NCI-H2227 (cell line): ENCODE data around the gene GNA15.
"Not testable (repeated sequence)": the region's sequence is repeated elsewhere in the genome, so short reads cannot be mapped to it uniquely, and the experiment has no call there.

Source experiments
- DNase-seq: peaks from one replicate; lab custom pipeline; 2025; ENCODE audit not compliant: unreplicated experiment; lab: John Stamatoyannopoulos, UW

GNA15 gene

DNA sequence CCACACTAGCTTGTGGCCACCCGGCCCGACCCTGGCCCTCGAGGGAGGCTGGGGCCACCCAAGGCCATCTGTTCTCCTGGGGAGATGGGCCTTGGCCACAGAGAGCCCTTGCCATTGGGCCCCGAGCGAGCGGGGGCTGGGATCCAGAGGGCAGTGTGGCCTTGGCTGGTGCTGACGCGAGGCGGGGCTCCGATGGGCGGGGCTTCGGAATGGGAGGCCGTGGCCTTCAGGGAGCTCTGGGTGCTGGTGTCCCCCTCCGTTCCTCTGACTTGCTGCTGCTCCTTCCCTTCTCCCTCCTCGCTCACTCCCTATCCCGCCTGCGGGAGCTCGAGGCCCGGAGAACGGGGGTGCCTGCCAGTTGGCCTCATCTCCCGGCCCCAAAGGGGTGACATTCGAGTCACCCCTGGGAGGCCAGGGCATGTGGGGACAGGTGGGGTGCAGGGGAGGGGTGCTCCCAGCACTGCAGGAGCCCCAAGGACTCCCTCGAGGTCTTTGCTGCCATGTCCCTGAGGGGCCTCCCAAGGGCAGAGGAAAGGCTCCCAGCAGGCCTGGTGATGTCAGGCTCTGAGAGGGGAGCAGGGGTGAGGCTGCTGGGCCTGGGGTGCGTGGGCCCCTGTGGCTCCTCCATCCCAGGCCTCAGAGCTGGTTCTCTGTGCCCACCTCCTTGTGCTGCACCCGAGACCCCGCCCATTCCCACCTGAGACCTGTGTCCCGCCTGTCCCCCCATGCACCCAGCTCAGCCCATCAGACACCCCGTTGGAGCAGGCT lies 54.1 kb downstream of the GNA15 start:
- DNase-seq: no peak

DNA sequence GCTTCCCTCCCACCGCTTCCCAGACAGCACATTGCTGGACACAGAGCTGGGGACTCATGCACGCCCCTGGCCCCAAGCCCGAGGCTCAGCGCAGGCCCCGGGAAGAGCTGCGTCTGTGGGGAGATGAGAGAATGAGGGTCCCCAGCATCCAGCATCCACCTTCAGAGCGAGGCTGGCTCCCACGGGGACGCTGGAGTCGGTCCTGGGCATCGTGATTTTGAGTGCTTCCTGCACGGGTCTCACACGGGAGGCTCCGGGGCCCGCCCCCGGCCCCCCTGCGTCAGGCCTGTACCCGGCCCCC lies 54.6 kb downstream of the GNA15 start:
- DNase-seq: no peak

DNA sequence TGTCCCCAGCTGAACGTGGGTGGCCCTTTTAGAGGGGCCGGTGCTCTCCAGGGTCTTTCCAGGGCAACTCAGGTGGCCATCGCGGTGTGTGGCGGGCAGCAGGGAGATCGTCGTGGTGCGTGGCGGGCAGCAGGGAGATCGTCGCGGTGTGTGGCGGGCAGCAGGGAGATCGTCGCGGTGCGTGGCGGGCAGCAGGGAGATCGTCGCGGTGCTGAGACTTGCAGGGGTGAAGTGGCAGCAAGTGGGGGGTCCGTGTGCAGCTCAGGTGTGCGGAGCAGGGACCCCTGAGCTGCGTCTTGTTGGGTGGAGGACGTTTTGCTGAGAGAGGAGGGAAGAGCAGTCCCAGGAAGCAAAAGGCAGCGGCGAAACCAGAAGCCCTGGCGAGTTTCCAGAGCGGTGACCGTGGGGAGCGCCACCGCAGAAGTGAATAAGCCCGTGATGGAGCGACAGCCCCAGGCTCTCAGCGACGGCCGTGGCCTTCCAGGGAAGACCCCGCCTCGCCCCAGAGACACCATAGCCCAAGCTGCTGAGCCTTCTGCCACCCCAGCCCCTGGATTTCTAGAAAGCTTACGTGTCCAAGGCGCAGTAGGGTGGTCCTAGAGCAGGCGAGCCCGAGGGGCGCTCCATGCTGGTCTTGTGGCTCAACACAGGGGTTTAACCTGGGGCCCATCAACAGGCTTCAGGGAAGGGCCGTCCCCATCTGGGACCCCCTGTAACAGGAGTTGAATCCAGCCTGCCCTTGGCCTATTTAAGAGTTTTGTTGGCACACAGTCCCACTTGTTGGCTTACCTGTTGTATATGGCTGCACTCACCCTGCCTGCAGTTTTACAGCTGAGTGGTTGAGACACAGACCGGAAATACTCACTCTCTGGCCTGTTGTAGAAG lies 55.3 kb downstream of the GNA15 start:
- DNase-seq: no peak

DNA sequence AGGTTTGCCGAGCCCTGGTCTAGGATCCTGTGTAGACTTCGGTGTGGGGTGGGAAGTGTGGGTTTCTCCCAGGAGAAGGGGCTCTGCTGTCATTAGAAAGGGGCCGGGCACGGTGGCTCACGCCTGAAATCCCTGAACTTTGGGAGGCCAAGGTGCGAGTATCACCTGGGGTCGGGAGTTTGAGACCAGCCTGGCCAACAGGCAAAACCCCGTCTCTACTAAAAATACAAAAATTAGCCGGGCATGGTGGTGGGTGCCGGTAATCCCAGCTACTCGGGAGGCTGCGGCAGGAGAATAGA lies 55.9 kb downstream of the GNA15 start:
- not testable (repeated sequence) for DNase-seq

DNA sequence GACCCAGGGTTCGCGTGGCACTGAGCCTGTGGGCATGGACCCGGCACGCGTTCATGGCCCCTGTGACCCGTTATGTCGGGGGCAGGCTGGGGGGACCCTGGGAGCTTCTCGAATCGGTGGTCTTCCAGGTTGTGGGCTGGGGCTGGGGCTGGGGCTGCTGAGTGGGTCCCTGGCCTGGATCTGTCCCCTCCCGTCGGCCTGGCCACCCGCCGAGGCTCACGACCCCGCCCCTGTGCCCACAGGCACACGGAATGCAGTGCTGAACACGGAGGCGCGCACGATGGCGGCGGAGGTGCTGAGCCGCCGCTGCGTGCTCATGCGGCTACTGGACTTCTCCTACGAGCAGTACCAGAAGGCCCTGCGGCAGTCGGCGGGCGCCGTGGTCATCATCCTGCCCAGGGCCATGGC lies 56.4 kb downstream of the GNA15 start:
- no peak for DNase-seq

DNA sequence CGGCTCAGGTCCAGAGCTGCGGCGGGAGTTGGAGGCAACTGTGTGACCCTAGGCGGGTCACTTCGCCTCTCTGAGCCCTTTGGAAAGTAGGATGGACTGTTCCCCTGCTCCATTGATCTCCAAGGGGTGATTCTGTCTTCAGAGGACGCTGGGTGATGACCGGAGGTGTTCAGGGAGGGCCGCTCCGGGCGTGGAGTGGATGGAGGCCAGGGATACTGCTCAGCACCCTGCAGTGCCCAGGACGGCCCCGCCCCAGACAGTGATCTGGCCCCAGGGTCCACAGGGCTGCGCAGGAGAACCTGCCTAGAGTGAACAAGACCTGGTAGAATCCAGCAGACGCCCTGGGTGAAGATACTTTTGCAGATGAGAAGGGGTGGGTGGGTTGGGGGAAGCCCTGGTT lies 56.9 kb downstream of the GNA15 start:
- DNase-seq: no peak

DNA sequence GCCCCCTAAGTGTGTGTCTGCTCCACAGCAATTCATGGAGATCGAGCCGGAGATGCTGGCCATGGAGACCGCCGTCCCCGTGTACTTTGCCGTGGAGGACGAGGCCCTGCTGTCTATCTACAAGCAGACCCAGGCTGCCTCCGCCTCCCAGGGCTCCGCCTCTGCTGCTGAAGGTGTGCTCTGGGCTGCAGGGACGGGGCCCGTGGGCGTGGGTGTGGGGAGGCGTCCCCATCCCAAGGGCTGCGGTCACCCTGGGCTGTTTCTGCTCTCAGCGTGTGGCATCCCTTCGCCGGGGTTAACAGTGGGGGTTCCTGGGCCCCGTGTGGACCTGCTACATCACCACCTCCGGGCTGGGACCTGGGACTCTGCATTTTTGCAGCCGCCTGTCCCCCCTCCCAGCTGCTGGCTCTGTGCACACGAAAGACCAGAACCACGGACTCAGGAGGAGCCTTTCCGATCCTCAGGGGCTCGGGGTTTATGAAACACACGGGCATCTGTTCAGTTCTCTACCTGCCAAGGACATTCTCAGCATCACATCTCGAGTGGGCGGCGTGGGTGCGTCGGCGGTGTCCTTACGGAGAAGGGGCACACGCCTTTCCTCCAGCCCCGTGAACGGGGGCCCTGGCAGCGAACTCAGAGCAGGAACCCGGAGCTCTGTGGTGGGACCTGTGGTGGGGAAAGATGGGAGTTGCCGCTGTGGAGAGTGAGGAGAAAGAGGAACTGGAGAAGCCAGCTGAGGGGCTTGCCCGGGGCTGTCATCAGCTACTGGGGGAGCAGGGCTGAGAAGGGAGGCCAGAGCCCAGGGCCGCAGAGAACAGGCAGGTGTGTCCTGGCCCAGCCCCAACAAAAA lies 57.6 kb downstream of the GNA15 start:
- DNase-seq: no peak

DNA sequence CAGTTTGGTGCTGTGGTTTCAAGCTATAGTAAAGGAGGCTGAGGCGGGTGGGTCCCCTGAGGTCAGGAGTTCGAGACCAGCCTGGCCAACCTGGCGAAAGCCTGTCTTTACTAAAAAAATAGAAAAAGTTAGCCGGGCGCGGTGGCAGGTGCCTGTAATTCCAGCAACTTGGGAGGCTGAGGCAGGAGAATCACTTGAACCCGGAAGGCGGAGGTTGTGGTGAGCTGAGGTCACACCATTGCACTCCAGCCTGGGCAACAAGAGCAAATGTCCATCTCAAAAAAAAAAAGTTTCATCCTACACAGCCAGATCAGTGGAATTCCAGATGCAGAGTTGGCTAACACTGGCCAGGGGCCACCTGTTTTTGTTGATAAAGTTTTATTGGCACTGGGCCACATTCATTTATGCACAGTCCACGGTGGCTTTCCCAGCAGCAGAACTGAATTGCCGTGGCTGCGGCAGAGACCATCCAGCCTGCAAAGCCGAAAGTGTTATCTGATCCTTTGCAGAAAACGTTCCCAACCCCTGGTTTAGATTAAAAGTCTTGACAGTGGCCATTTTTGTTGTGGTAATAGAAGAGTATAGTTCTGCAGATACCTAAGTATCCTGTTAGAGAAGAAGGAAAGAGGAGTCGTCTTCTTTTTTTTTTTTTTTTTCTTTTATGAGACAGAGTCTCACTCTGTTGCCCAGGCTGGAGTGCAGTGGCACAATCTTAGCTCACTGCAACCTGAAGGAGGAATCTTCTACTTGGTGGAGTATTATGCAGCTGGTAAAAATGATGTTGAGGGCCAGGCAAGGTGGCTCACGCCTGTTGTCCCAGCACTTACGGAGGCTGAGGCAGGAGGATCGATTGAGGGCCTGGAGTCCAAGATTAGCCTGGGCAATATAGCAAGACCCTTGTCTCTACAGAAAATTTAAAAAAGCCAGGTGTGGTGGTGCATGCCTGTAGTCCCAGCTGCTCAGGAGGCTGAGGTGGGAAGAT lies 58.6 kb downstream of the GNA15 start:
- DNase-seq: no peak

DNA sequence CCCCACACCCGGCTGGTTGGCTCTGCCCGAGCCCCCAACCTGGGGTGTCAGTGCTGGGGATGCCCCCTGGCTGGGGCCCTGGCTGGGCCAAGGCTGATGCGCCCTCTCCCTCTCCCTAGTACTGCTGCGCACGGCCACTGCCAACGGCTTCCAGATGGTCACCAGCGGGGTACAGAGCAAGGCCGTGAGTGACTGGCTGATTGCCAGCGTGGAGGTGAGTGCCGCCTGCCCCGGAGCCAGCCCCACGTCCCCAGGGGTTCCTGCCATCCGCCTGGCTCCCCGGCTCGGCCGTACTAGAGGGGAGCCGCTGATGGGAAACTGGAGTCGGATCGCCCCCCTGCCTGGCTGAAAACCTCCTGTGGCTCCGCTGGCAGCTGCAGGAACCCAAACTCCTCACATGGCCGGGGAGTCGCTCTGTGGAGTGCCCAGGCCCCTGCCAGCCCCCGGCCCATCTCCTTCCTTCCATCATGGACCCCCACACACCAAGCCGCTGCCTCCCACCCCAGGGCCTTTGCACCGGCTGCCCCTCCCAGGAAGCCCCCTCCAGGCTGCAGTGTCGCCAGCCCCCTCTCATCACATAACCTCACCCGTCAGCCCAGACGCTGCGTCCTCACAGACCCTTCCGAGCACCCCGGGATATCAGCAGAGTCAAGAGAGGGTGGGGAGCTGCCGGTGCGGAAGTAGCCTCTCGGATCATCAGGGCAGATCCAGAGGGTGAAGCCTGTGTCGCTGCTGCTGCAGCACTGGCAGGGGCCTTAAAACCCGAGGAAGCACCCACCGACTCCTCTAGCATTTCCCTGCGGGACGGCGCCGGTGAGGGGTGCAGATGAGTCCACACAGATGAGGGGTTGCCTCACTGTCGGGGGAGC lies 60.5 kb downstream of the GNA15 start:
- DNase-seq: no peak

DNA sequence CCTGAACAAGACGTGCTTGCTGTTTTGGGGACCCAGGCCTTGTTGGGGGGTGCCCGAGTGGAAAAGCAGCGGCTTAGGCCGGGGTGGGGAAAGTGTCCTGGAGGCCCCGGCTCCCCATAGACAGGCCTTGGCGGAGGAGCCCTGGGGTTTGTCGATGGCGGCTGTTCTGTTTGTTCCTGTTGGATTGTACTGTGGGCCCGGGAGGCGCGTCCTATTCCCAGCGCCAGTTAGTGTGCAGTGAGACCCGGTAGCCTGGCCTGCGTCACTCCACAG lies 61.0 kb downstream of the GNA15 start:
- no peak for DNase-seq

DNA sequence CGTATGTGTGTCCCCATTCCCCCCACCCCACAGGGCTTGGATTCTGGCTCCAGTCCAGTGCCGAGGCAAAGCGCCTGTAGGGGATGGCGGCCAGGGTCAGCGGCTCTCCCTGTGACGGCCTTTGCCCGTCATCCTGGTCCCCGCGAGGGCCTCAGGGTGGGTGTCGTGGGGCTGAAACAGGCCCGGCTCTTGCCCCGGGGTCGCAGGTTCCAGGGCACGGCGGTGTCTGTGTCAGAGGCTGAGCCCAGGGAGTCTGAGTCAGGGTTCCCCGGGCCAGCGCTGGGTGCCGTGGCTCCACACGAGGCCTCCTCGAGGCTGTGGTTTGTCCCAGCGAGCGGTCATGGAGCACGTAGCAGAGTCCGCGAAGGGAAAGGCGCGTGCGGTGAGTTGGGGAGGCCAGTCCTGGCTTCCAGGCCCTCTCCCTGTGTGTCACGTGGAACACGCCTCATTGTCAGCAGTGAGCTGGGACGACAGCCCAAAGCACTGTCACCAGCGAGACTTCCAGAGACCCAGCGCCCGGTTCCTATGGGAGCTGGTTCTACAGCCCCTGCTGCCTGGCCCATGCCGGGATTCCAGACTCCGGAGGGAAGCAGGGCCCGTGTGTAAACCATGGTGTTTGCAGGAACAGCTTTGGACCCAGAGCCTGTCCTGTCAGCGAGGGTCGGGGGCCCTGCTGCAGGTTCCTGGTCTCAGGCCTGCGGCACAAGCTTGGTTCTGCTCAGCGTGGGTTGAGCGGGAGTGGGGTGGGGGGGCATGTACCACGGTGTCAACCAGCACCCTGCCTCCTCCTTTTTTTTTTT lies 63.3 kb downstream of the GNA15 start:
- DNase-seq: no peak

DNA sequence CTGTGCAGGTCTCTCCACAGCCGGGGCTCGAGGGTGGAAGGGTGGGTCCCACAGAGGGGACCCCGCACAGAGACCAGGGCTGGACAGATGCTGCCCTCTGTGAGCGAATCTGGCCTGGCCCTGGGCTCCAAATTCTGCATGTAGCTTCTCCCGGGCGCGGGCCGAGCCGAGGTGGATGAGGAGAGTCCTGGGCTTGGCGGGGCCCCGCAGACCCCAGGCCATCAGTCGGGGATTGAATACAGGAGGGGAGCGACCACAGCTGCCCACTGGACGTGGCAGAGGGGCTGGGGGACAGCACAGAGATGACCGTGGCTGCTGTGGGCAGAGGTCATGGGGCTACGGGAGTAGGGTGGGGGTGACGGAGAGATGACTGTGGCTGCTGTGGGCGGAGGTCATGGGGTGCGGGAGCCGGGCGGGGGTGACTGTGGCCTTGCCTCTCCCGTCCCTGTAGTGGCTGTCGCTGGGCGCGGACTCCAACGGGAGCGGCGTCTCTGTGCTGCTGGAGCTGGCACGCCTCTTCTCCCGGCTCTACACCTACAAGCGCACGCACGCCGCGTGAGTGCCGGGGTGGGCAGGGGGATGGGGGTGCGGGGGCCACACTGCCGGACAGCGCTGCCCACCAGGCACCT lies 65.4 kb downstream of the GNA15 start:
- no peak for DNase-seq

DNA sequence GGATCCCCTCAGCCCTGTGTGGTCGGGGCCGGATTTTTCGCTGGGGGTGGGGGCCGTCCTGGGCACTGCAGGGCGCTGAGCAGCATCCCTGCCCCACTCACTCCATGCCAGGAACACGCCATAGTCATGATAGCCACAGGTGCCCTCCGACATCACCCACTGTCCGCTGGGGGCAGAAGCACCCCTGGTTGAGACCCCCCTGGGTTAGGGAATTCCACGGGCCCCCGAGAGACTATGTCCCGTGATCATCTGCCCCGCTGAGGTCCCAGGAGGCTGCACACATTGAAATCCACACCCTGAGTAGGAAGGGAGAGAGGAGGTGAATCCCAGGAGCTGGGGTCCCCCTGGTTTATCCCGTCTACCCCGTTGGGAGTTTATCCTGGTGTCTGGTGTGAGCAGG lies 66.1 kb downstream of the GNA15 start:
- DNase-seq: no peak

DNA sequence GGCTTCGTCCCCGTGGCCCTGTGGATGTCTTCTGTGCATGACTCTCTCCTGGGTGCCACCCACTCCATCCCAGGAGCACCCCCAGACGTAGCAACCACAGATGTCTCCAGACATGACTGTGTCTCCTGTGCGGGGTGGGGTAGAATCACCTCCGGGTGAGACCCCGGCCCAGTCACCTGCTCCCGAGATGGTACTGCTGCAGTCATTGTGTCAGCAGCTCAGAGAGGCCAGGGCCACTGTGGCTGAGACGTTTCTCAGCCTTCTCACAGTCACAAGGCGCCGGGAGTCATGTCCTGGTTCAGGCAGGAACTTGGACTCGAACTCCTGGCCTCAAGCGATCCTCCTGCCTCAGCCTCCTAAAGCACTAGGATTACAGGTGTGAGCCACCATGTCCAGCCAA lies 66.5 kb downstream of the GNA15 start:
- DNase-seq: no peak

DNA sequence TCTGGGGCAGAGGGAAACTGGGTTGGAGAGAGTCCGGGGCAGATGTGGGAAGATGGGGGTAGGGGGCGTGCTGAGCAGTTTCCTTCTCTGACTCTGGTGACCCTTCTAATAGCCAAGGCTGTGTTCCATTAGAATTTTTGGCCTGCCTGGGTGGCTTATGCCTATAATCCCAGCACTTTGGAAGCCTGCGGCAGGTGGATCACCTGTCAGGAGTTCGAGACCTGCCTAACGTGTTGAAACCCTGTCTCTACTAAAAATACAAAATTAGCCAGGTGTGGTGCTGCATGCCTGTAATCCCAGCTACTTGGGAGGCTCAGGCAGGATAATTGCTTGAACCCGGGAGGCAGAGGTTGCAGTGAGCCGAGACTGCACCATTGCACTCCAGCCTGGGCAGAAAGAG lies 67.1 kb downstream of the GNA15 start:
- not testable (repeated sequence) for DNase-seq

DNA sequence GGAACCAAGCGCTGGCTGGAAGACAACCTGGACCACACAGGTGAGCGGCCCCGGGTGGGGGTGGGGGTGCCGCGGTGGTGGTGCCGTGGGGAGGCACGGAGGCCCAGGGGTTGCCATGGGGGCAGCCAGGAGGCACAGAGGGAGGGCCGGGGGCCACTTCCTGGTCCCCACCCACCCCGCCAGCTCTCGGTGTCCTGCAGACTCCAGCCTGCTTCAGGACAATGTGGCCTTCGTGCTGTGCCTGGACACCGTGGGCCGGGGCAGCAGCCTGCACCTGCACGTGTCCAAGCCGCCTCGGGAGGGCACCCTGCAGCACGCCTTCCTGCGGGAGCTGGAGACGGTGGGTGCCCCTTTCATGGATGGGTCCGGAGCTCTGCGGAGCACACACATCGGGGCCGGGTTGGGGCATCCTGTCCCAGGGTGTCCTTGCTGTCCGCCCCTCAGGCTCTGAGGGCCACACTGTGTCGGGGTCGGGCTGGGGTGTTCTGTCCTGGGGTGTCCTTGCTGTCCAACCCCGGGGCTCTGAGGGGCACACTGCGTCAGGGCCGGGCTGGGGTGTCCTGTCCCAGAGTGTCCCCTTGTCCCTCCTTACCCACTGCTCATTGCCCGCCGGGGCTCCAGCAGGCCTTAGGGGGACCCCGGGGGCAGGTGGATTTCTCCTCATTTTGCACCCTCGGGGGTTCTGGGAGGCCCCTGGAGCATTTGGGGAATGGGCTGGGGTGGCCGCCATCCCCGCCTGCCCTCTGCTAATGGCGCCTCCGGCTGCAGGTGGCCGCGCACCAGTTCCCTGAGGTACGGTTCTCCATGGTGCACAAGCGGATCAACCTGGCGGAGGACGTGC lies 68.2 kb downstream of the GNA15 start:
- no peak for DNase-seq

DNA sequence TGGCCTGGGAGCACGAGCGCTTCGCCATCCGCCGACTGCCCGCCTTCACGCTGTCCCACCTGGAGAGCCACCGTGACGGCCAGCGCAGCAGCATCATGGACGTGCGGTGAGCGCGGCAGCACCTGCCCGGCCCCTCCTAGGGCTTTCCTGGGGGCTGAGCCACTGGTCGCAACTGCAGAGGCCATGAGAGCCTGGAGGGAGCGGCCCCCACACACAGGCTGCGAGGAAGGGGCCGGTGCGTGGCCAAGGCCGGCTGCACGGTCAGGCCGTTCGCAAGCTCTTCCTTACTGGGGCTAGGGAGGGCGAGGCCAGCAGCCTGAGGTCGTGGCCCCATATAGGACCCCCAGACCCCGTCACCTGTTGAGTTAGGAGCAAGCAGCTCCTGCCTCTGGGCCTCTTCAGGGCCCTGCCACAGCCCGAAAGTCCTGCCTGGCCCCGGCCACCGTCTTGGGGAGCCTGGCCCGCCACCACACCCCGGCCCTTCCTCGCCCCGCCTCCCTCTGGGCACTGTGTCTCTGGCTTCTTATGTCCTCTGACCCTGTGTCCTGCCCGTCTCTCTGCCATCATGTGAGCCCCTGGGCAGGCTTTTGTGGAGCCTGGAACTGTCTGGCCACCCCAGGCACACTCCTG lies 68.9 kb downstream of the GNA15 start:
- DNase-seq: no peak
